HepG2 (cell line): Measurements from ENCODE around the gene TUBB2B.

Experiments used
- ARNTL ChIP-seq: sonication (generic); formaldehyde crosslinking; IDR thresholded peaks from 2 replicates; pipeline ENCODE4 v1.4.0; 2020; ENCODE audit warnings: mild to moderate bottlenecking, missing genetic modification reagents
- CBX2 ChIP-seq, 2 experiments: fragments of 200-600 bp in 1 of 2; sonication (generic); formaldehyde crosslinking in 1 of 2; IDR thresholded peaks; 2 replicates each; pipeline versions ENCODE4 v1.7.0 to v1.8.1; 2018 to 2022; ENCODE audit warnings: low read depth in 2 of 2, low read length in 1 of 2, mild to moderate bottlenecking in 1 of 2, missing genetic modification reagents in 1 of 2
- POLR2A ChIP-seq, 2 experiments: IDR thresholded peaks; 2 replicates each; pipeline ENCODE4 v1.6.1; 2011; ENCODE audit warnings: low read depth in 2 of 2, low read length in 2 of 2, mild to moderate bottlenecking in 1 of 2, moderate library complexity in 1 of 2; ENCODE audit not compliant: insufficient read depth in 1 of 2
- SMC3 ChIP-seq: IDR thresholded peaks from 2 replicates; pipeline ENCODE4 v1.6.1; 2011; ENCODE audit warnings: low read length, improper control_type of control experiment
- ZNF687 ChIP-seq: sonication (generic); formaldehyde crosslinking; IDR thresholded peaks from 2 replicates; pipeline ENCODE4 v1.5.1; 2020; ENCODE audit warnings: mild to moderate bottlenecking, missing genetic modification reagents, moderate library complexity

- TF ChIP-seq SMC3 (no peak), POLR2A (IDR thresholded peaks at IDR 0.05; ENCODE audit: insufficient read depth in 1 of 2, low read depth in 2 of 2, low read length in 2 of 2) (no peak), ZNF687 (no peak), ARNTL (no peak), CBX2 (IDR thresholded peaks at IDR 0.05; ENCODE audit: low read depth, low read length) (no peak), CBX2 (CRISPR knock-in tag; IDR thresholded peaks at IDR 0.05; ENCODE audit: low read depth) (no peak)
Observed at GRCh38 chr6:3237761-3238662, 10.6 kb upstream of the TUBB2B start.
